Adrenal gland (tissue), 5 donors: Measurements from ENCODE around the gene MARCKS.

ENCODE experiments used
- CTCF ChIP-seq, 6 experiments: fragments of 450-650 bp in 4 of 6; fragments of 200-600 bp in 2 of 6; sonication (generic) in 1 of 6; IDR thresholded peaks; 1 replicate in 5 of 6; 2 replicates in 1 of 6; pipeline versions ENCODE4 v1.5.1 to v1.8.0; 2016 to 2021; ENCODE audit warnings: antibody characterized with exemption in 6 of 6, mild to moderate bottlenecking in 2 of 6, moderate library complexity in 1 of 6
- POLR2A ChIP-seq, 2 donors: fragments of 450-650 bp; IDR thresholded peaks; one replicate each; pipeline ENCODE4 v1.6.1; 2017; ENCODE audit warnings: antibody characterized with exemption in 2 of 2, mild to moderate bottlenecking in 2 of 2, moderate library complexity in 1 of 2
- donor health status: DM: no; HTN: no; CAD: no.

GRCh38 chr6:113842165-113842564, 15.0 kb upstream of the MARCKS start:
- TF ChIP-seq POLR2A (IDR thresholded peaks at IDR 0.05): no peak
- TF ChIP-seq CTCF (IDR thresholded peaks at IDR 0.05): no peak
